ENCODE data around the gene CHERP. TPM values are rescaled to one million over a fixed set of nuclear protein-coding genes. Genes with fewer than 3 reads are reported as not detected.

Gene CHERP
- 3.8 and 6.5 TPM in 2 replicates for total RNA-seq

DNA sequence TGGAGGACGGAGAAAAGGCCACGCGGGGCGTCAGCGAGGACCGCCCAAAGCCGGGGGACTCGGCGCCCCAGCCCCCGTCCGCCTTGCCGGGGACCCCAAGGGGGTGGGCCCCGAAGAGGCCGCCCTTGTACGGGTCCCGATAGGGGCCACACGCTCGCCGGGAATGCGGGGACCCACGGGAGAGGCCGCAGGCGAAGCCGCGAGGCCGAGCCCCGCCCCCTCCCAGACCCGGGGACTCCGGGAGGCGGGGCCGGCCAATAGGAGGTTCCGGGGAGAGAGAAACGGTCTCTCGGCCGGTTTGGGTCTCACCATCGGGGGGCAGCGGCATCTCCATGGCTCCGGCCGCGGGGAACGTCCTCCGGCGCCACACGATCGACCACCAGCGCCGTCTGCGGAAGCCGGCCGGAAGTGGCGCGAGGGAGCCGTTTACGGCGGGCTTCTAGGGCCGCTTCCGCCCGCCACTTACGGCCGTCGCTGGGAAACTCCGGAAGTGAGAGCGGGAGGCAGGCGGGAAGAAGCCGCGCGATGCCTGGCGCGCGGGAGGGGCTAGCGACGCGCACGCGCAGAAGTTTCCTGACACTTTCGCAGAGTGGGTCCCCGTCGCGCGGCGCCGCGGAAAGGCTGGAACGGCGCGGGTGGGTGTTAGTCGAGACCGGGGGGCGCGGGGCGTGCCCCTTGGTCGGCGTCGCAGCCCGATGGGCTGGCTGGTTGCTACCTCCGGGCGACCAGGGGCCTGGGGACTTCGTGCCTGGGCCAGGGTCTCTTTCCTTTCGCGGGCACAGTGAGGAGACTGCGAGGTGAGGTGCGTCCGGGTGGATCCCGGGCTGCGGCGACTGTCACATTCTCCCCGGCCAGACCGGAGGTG is at the start of gene CHERP:
Gene CHERP (minus strand): TSS at position 393 of the 865 bp plus-strand sequence. CDS start 59 bp downstream, at position 334.

DNA sequence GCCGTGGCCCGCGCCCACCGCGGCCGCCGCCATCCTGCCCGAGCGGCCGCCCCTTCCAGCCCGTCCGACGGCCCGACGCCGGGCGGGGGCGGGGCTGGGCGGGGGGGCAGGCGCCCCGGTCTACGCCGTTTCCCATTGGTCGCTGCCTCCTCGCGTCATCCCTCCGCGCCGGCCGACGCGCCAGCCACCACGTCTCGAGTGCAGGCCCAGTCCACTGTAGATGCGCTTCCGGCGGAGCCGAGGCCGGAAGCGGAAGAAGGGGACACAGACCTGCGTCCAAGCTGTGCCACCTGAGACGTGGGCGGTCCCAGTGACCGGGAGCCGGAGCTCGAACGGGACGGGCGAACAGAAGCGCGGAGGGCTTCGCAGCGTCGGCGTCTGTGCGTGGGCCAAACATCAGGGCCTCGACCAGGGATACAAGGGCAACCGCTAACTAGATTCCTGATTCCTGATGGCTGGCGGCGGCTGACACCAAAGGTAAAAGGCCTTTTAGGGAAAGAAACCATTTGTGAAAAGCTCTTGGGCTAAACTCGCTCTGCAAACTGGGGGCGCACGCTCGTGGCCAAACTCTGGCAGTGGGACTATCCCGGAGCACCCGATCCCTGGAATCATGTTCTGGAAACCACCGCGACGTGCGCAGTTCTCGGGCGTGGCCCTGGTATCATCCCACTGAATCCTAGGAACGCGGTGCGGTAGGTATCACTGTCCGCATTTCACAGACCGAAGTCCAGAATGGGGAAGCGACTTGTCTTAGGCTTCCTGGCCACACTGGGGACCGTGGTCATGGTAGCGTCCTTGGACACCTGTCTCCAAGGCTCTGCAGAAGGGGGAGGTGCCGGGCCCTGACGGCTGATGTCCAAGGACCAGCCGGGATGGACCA is 30.3 kb upstream of the CHERP start, which contains the start of gene SLC35E1:
Gene SLC35E1 (minus strand): TSS at position 84 of the 880 bp plus-strand sequence. CDS start 51 bp downstream, at position 33.

GRCh38 chr19:16495982-16496612 is 46.1 kb downstream of the CHERP start, which contains the start of the genes C19orf44 and CALR3:
Gene C19orf44, plus strand, starts transcription at chr19:16496394. Its CDS starts 4,399 bp downstream, at chr19:16500793.
Gene CALR3, minus strand, starts transcription at chr19:16496167. Its CDS starts 38 bp downstream, at chr19:16496129.

Other genes starting within 250 kb of the CHERP start
- 0.31 TPM in 1 of 2 replicates, not detected in the other for gene KLF2, start 217.6 kb downstream of the CHERP start, total RNA-seq
- gene EPS15L1, start 70.5 kb downstream of the CHERP start, total RNA-seq, result 5.7 and 7.5 TPM in 2 replicates
- gene CALR3, start 46.3 kb downstream of the CHERP start, total RNA-seq, result 0.11 and 0.16 TPM in 2 replicates
- 1.6 and 2.5 TPM in 2 replicates for gene C19orf44, start 46.0 kb downstream of the CHERP start, total RNA-seq
- gene SLC35E1, start 30.0 kb upstream of the CHERP start, total RNA-seq, result 23.2 and 38.0 TPM in 2 replicates
- 4.5 and 8.0 TPM in 2 replicates for gene MED26, start 85.8 kb upstream of the CHERP start, total RNA-seq
- gene SMIM7, start 117.7 kb upstream of the CHERP start, total RNA-seq, result 81.6 and 105 TPM in 2 replicates
- 0.55 and 0.91 TPM in 2 replicates for gene TMEM38A, start 118.7 kb upstream of the CHERP start, total RNA-seq
- under 0.01 and 0.19 TPM in 2 replicates for gene NWD1, start 177.4 kb upstream of the CHERP start, total RNA-seq

Data from hair follicular keratinocyte (primary cell).